Thymus (tissue), 11 donors: Measurements from ENCODE around the gene ASIC5. TPM values are rescaled to one million over a fixed set of nuclear protein-coding genes. Genes with fewer than 3 reads are reported as not detected.

ENCODE experiments used
- DNase-seq, 9 donors: peaks; one replicate each; pipeline ENCODE4 v3.0.0-alpha.2; 2013; ENCODE audit warnings: low spot score in 9 of 9, low read depth in 6 of 9, missing footprints in 1 of 9
- H3K27ac ChIP-seq, 2 donors: one replicate each; pipeline ENCODE4 v1.5.1; 2013; ENCODE audit warnings: control low read depth in 1 of 2, low read depth in 1 of 2, low read length in 1 of 2, mild to moderate bottlenecking in 1 of 2, moderate library complexity in 1 of 2
- H3K27me3 ChIP-seq, 2 donors: one replicate each; pipeline ENCODE4 v1.5.1; 2013; ENCODE audit warnings: low read length in 1 of 2; ENCODE audit not compliant: control insufficient read depth in 2 of 2, insufficient read depth in 1 of 2
- H3K36me3 ChIP-seq, 2 donors: one replicate each; pipeline ENCODE4 v1.5.1; 2013; ENCODE audit warnings: low read length in 1 of 2, mild to moderate bottlenecking in 1 of 2, moderate library complexity in 1 of 2; ENCODE audit not compliant: control insufficient read depth in 2 of 2, insufficient read depth in 2 of 2
- H3K4me1 ChIP-seq, 2 donors: one replicate each; pipeline ENCODE4 v1.5.1; 2013; ENCODE audit warnings: low read length in 2 of 2; ENCODE audit not compliant: control insufficient read depth in 2 of 2, insufficient read depth in 2 of 2
- H3K4me3 ChIP-seq, 2 donors: one replicate each; pipeline ENCODE4 v1.5.1; 2013; ENCODE audit warnings: low read length in 2 of 2, control low read depth in 1 of 2, mild to moderate bottlenecking in 1 of 2
- H3K9me3 ChIP-seq, 2 donors: one replicate each; pipeline ENCODE4 v1.5.1; 2013; ENCODE audit warnings: low read length in 1 of 2, mild to moderate bottlenecking in 1 of 2; ENCODE audit not compliant: control insufficient read depth in 2 of 2, insufficient read depth in 1 of 2
- WGBS: extraction: QIAGEN DNeasy Blood & Tissue Kit; methylation state at CpG from one replicate; pipeline ENCODE4 v1.1.7; 2013; 5-methylcytosine and 5-hydroxymethylcytosine counted together
- polyA plus RNA-seq: library from polyadenylated mRNA; stranded (reverse); fragments of 200-250 nt; gene quantifications from one replicate; pipeline ENCODE4 v1.2.3, GENCODE V29; 2013
- total RNA-seq: library from RNA; stranded (reverse); fragments of 120-200 nt; gene quantifications from one replicate; pipeline ENCODE4 v1.2.4, GENCODE V29; 2013
- donor health status: healthy.

The ASIC5 gene
- total and polyA plus RNA-seq, 2 donors, result not detected

DNA sequence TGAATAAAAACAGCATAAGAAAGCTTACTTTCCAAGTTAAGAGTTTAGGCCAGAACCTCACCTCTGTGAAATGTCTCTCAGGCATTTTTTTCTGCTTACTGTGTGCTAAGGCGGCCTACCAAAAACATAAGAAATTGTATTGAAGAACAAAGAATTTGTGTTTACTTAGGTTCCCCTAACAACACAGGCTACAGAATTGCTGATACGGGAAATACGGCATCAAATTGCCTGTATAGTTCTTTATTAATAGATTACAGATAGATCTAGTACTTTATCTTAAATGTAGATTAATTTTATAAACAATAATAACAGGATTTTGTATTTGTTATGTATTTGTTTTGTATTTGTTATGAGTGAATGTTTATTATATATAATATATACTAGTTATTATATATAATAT is 12.9 kb downstream of the ASIC5 start:
- H3K9me3 ChIP-seq, result no peaks in the 10 kb centered on the region
- H3K36me3 ChIP-seq, result no peaks in the 10 kb centered on the region
- 98% methylated on average over 3 of the region's 3 CpGs for WGBS
- no peak overlapping the region for H3K4me3 ChIP-seq
- H3K4me1 ChIP-seq, result no peaks in the 10 kb centered on the region
- DNase-seq, result no peak
- H3K27me3 ChIP-seq, result no peaks in the 10 kb centered on the region
- no peak overlapping the region for H3K27ac ChIP-seq

GRCh38 chr4:155849042-155849441 is 17.0 kb downstream of the ASIC5 start:
- no peak overlapping the region for H3K27ac ChIP-seq
- H3K36me3 ChIP-seq, result no peaks in the 10 kb centered on the region
- H3K4me1 ChIP-seq, result no peaks in the 10 kb centered on the region
- H3K9me3 ChIP-seq, result no peaks in the 10 kb centered on the region
- no peak overlapping the region for H3K4me3 ChIP-seq
- H3K27me3 ChIP-seq, result no peaks in the 10 kb centered on the region
- WGBS, result 85% methylated on average over 4 of the region's 4 CpGs
- DNase-seq, result no peak

GRCh38 chr4:155846929-155847328 is 19.1 kb downstream of the ASIC5 start:
- no peak for DNase-seq
- no peaks in the 10 kb centered on the region for H3K36me3 ChIP-seq
- no peak overlapping the region for H3K27ac ChIP-seq
- no peaks in the 10 kb centered on the region for H3K4me1 ChIP-seq
- H3K4me3 ChIP-seq, result no peak overlapping the region
- no peaks in the 10 kb centered on the region for H3K27me3 ChIP-seq
- no peaks in the 10 kb centered on the region for H3K9me3 ChIP-seq

DNA sequence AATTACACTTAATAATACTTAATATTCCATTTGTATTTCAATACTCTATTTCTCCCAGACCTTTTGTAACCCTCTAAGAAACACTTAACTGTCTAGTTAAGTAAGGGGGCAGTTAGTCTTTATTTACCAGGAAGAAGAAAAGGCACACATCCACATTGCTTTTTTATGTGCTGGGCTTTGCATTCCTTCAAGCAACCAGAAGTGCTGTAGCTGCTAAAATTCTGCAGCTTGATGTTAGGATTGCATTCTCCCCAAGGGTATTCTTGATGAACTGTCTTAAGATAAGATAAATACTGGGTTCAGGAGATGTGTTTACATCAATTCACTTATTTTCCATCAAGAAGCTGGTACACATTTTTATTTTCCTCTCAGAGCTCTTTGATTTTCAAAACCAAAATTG is 24.0 kb downstream of the ASIC5 start:
- Histone ChIP-seq H3K36me3 (no peaks in the 10 kb centered on the region), H3K27me3 (no peaks in the 10 kb centered on the region), H3K27ac (no peak overlapping the region), H3K4me3 (no peak overlapping the region), H3K9me3 (no peaks in the 10 kb centered on the region), H3K4me1 (no peaks in the 10 kb centered on the region)
- DNase-seq, result no peak

DNA sequence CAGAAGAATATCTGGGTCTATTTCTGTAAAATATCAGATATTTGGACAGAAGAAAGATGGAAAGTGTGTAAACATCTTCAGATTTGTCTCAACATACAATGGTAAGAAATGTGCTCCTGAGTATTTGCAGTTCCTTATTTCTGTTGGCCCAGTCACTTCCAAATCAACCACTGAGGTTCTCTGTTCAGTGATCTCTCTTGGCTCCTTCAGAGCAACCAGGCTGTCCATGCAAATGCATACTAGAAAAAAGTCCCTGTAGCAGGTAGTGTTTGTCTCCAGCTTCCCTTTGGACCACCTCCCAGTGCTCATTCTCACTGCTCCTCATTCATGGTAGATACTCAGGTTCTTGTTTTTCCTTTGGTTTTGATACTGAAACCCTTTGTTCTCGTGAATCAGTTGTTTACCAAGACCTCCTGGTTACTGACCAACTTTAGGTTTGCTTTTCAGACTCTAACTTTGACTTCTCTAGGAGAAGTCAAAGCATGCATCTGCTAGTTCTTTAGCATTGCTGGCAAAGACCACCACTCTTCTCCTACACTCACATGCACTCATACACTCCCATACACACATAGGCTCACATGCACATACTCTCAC is 28.8 kb downstream of the ASIC5 start:
- no peaks in the 10 kb centered on the region for H3K36me3 ChIP-seq
- no peak overlapping the region for H3K27ac ChIP-seq

DNA sequence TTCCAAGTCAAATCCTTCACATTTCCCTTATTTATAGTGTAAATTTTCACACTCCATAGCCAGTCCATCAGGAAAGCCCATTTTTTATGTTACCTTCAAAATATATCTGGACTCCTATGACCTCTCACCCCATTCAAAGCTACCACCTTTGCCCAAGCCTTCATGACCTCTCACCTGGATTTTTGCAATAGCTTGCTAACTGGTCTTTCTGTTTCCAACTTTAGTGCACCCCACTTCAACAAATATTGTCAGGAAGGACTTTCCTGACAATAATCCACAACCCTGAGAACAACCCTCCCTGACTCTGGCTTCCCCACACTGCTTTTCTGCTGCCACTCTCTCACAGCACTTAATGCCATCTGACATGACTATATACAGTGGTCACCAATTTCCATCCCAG is 33.4 kb downstream of the ASIC5 start:
- H3K4me1 ChIP-seq, result no peaks in the 10 kb centered on the region
- no peaks in the 10 kb centered on the region for H3K36me3 ChIP-seq
- no peaks in the 10 kb centered on the region for H3K9me3 ChIP-seq
- no peak overlapping the region for H3K27ac ChIP-seq
- H3K4me3 ChIP-seq, result no peak overlapping the region
- H3K27me3 ChIP-seq, result no peaks in the 10 kb centered on the region
- DNase-seq, result no peak

More for the DNA sequence above, 28.8 kb downstream of the ASIC5 start:
- H3K4me3 ChIP-seq, result no peak overlapping the region
- no peaks in the 10 kb centered on the region for H3K9me3 ChIP-seq
- DNase-seq, result no peak
- H3K27me3 ChIP-seq, result no peaks in the 10 kb centered on the region
- no peaks in the 10 kb centered on the region for H3K4me1 ChIP-seq
- WGBS, result 81% methylated on average over 1 of the region's 1 CpG

GRCh38 chr4:155828628-155829027 is 37.4 kb downstream of the ASIC5 start:
- Histone ChIP-seq H3K4me1 (no peaks in the 10 kb centered on the region), H3K27me3 (no peaks in the 10 kb centered on the region), H3K27ac (no peak overlapping the region), H3K36me3 (no peaks in the 10 kb centered on the region), H3K4me3 (no peak overlapping the region), H3K9me3 (no peaks in the 10 kb centered on the region)
- no peak for DNase-seq
- 95% methylated on average over 3 of the region's 3 CpGs for WGBS

DNA sequence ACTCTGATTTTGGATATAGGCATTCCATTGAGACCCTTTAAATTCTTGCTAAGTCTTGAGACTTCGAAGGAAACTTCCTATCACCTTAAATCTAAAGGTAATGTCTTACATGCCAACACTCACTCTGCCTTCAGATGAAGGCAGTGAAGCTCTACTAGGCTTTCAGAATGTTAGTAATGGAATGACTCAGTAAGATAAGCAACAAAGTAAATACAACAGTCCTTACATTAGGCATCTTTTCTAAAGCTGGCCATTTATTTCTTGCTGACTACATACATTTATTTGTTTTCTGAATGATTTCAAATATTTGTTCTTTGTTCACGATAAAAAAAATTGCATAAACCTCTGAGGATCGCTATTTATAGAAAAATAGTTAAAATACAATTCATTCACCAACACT is 43.5 kb downstream of the ASIC5 start:
- DNase-seq, result no peak
- no peaks in the 10 kb centered on the region for H3K9me3 ChIP-seq
- WGBS, result 89% methylated on average over 3 of the region's 3 CpGs
- no peaks in the 10 kb centered on the region for H3K4me1 ChIP-seq
- H3K36me3 ChIP-seq, result no peaks in the 10 kb centered on the region
- no peak overlapping the region for H3K4me3 ChIP-seq
- no peaks in the 10 kb centered on the region for H3K27me3 ChIP-seq
- H3K27ac ChIP-seq, result no peak overlapping the region

DNA sequence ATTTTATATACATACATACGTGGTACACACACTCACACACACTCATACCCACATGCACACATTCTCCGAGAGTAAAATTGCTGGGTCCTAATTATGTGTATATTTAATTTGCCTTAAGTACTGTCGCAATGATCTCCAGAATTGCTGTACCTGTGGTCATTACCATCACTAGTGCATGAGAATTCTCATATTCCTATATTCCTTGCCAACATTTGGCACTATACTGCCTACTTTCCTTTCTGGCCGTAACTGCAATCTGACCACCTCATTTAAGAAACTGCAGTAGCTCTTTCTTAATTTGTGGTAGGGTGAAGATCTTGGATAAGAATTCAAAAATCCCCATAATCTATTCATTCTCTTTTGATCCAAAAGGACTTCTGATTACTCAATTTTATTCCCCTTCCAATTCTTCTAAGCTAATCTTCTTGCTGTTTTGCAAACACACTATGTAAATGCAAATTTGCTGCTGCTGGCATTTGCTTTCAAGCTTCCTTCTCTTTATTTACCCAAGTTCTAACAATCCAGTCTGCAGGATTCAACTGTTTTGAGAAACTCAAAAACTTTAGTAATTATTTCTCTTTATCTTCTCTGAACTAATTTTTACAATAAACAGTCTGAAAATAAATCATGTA is 45.1 kb downstream of the ASIC5 start:
- WGBS, result 92% methylated on average over 4 of the region's 4 CpGs

More for the DNA sequence above, 45.1 kb downstream of the ASIC5 start:
- H3K36me3 ChIP-seq, result no peaks in the 10 kb centered on the region
- no peak overlapping the region for H3K27ac ChIP-seq
- no peak for DNase-seq
- no peak overlapping the region for H3K4me3 ChIP-seq
- no peaks in the 10 kb centered on the region for H3K9me3 ChIP-seq
- H3K27me3 ChIP-seq, result no peaks in the 10 kb centered on the region
- H3K4me1 ChIP-seq, result no peaks in the 10 kb centered on the region
